Endothelial cell (in vitro differentiated cells): ENCODE measurements around the gene HLA-DOA. TPM values are rescaled to one million over a fixed set of nuclear protein-coding genes. Genes with fewer than 3 reads are reported as not detected.

Source experiments
- DNase-seq: peaks from one replicate; pipeline ENCODE4 v3.0.0; 2021; ENCODE audit warnings: low spot score
- H3K27ac Mint-ChIP-seq: one replicate; pipeline ENCODE4 v1.8.0; 2021; ENCODE audit warnings: mixed read lengths, inconsistent platforms; ENCODE audit not compliant: unreplicated experiment
- H3K27me3 Mint-ChIP-seq: one replicate; pipeline ENCODE4 v1.8.0; 2021; ENCODE audit warnings: mild to moderate bottlenecking, moderate library complexity, mixed read lengths, inconsistent platforms; ENCODE audit not compliant: unreplicated experiment
- H3K36me3 Mint-ChIP-seq: one replicate; pipeline ENCODE4 v1.8.0; 2021; ENCODE audit warnings: mild to moderate bottlenecking, low read depth, mixed read lengths, inconsistent platforms; ENCODE audit not compliant: unreplicated experiment
- H3K4me1 Mint-ChIP-seq: one replicate; pipeline ENCODE4 v1.8.0; 2021; ENCODE audit warnings: mild to moderate bottlenecking, mixed read lengths, inconsistent platforms; ENCODE audit not compliant: unreplicated experiment
- H3K4me3 Mint-ChIP-seq: one replicate; pipeline ENCODE4 v1.8.0; 2021; ENCODE audit warnings: mild to moderate bottlenecking, mixed read lengths, inconsistent platforms; ENCODE audit not compliant: unreplicated experiment
- H3K9me3 Mint-ChIP-seq: one replicate; pipeline ENCODE4 v1.8.0; 2021; ENCODE audit warnings: mixed read lengths, inconsistent platforms; ENCODE audit not compliant: unreplicated experiment
- long read RNA-seq: library from polyadenylated mRNA; unstranded; transcript quantifications from one replicate; pipeline ENCODE4 v2.0.0, GENCODE V29; 2020; ENCODE audit not compliant: unreplicated experiment
- total RNA-seq: library from RNA; stranded (reverse); fragmentation: NEBNext Ultra II Directional; extraction: Animal tissue kit (Norgen Biotek cat#: 25700); gene quantifications from one replicate; pipeline ENCODE4 v1.2.1, GENCODE V29; 2021; ENCODE audit not compliant: unreplicated experiment
- TF ChIP-seq, protein P1 (sequence below): fragments of 200-600 bp; sonication (generic); IDR thresholded peaks from one replicate; pipeline ENCODE4 v1.5.0; 2021; ENCODE audit warnings: antibody characterized with exemption; ENCODE audit not compliant: unreplicated experiment

Gene HLA-DOA
- 7.3 TPM for total RNA-seq
- long read RNA-seq, partial matches to known transcripts = 0 of 1 reads
- long read RNA-seq, other reads (novel, unspliced or antisense) = 1 of 1 reads

DNA sequence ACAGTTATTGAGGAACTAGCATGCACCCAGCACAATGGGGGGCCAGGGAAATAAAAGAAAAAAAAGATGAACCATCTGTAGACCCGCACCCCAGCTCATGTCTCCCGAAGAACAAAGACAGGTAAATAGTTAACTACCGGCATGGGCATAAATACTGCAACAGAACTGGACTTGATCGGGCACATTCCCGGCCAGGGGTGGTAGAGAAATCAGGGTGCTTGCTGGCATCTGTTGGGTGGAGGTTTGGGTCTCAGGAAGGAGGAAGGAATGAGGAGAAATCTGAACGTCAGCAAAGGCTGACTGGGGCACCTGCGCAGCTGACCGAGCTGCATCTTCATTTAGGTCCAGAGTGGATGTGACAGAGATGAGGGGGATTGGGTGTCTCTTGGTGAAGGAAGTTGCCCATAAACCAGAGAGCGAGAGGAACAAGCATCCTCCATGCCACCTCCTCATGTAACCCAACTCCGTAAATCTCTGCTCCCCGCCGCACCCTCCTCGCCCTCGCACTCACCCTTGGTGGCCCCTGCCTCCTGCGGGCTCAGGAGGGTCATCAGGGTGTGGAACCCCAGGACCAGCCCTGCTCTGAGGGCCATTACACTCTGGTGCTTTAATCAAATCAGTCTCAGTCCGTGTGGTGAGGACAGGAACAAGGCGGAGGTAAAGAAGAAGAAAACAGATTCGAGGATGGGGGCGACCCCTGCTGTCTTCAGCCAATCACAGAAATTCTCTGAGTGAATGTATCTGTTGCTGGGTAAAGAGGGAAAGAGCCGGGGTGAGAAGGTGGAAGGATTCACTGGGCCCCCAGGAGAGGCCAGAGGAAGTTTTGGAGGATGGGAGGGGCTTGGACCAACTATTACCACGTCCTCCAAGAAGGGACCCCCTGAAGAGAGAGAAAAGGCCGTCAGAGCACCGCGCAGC, at the start of gene HLA-DOA:
Gene HLA-DOA (minus strand): TSS at position 648 of the 918 bp plus-strand sequence.
- H3K36me3 Mint-ChIP-seq = no peaks in the 10 kb centered on the region
- H3K4me3 Mint-ChIP-seq = peak within 1 kb of the TSS; percentile 95
- H3K27me3 Mint-ChIP-seq = peaks cover 2% of the 10 kb centered on the region
- H3K9me3 Mint-ChIP-seq = no peaks in the 10 kb centered on the region
- H3K4me1 Mint-ChIP-seq = peaks cover 14% of the 10 kb centered on the region
- TF ChIP-seq, protein P1, sequence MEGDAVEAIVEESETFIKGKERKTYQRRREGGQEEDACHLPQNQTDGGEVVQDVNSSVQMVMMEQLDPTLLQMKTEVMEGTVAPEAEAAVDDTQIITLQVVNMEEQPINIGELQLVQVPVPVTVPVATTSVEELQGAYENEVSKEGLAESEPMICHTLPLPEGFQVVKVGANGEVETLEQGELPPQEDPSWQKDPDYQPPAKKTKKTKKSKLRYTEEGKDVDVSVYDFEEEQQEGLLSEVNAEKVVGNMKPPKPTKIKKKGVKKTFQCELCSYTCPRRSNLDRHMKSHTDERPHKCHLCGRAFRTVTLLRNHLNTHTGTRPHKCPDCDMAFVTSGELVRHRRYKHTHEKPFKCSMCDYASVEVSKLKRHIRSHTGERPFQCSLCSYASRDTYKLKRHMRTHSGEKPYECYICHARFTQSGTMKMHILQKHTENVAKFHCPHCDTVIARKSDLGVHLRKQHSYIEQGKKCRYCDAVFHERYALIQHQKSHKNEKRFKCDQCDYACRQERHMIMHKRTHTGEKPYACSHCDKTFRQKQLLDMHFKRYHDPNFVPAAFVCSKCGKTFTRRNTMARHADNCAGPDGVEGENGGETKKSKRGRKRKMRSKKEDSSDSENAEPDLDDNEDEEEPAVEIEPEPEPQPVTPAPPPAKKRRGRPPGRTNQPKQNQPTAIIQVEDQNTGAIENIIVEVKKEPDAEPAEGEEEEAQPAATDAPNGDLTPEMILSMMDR = no peak
- peak; percentile 19 for DNase-seq
- no peak within 1 kb of the TSS for H3K27ac Mint-ChIP-seq

DNA sequence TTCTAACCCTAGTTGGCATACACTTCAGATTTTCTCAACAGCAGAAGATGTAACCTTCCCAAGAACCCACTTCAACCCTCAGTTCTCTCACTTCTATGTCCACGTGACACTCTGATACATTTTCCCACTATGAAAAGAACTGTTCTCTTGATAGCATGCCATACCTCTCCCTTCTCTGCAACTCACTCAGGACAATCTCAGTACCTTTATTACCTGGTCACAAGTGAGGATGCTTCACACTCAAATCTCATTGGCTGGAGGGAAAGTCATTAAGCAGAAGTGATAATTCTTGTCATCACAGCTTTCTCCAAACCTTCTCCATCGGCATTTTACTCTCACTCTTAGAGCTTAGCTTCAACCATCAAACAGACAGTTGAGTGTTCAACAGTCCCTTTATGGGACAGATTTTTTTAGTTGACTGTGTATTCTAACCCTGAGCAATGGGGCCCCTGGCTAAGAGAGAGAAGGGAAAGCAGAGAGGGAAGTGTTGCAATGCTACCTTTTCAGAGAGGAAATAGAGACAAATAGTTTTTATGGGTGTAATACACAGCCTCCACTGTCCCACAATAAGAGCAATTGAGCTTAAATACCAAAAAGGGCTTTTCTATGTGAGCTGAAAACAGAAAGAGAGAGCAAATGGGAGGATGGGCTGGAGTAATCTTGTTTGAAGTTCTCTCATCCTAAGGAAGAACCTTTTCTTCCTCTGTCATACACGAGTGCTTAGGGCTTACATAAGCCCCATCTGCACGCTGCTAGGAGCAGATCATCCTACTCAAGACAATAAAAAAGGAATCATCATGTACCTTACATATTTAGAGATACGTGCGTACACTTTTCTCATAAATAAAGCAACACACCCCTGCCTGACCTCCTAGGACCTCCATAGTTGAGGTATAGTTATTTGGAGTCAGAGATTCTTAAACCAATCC, 48.1 kb upstream of the HLA-DOA start:
- Mint-ChIP-seq H3K27ac (no peak overlapping the region), H3K9me3 (no peaks in the 10 kb centered on the region), H3K36me3 (peaks cover 3% of the 10 kb centered on the region), H3K27me3 (peaks cover 2% of the 10 kb centered on the region), H3K4me1 (no peaks in the 10 kb centered on the region), H3K4me3 (no peak overlapping the region)
- no peak for DNase-seq
- TF ChIP-seq, protein P1 = no peak

- H3K4me1 Mint-ChIP-seq = no peaks in the 10 kb centered on the region
- no peak for DNase-seq
- TF ChIP-seq, protein P1 = no peak
Observed at GRCh38 chr6:33053230-33053629, 43.8 kb upstream of the HLA-DOA start.

DNA sequence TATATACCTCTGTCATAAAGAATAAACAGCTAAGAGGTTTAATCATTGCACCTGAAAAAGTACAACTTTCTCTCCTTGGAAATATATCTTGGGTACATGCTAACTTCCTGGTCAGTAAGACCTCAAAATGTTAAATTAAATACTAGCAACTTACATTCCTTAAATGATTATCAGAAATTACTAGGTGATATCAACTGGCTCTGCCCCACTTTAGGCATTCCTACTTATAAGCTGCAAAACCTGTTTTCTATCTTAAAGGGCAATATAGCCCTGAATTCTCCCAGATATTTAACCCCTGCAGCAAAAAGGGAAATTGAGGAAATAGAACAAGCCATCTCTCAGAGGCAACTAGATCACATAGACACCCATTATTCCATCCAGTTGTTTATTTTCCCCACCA, 43.2 kb upstream of the HLA-DOA start:
- TF ChIP-seq, protein P1 = no peak
- Mint-ChIP-seq H3K27me3 (peaks cover 2% of the 10 kb centered on the region), H3K9me3 (no peaks in the 10 kb centered on the region), H3K4me1 (no peaks in the 10 kb centered on the region), H3K4me3 (no peak overlapping the region), H3K27ac (peak overlapping the region; percentile 26), H3K36me3 (no peaks in the 10 kb centered on the region)
- no peak for DNase-seq

More at GRCh38 chr6:33053230-33053629, 43.8 kb upstream of the HLA-DOA start:
- no peaks in the 10 kb centered on the region for H3K9me3 Mint-ChIP-seq
- no peak overlapping the region for H3K27ac Mint-ChIP-seq
- H3K27me3 Mint-ChIP-seq = peaks cover 2% of the 10 kb centered on the region
- no peaks in the 10 kb centered on the region for H3K36me3 Mint-ChIP-seq
- H3K4me3 Mint-ChIP-seq = no peak overlapping the region
